ENCODE measurements around the gene ROBO1.

ROBO1 gene

GRCh38 chr3:78827618-78828017 is 940.2 kb downstream of the ROBO1 start:
- DNase-seq = no peak
- no peaks in the 10 kb centered on the region for H3K4me1 Mint-ChIP-seq
- TF ChIP-seq CTCF (IDR thresholded peaks at IDR 0.05) = no peak

GRCh38 chr3:78825858-78826215 is 942.0 kb downstream of the ROBO1 start:
- H3K27me3 Mint-ChIP-seq (ENCODE audit: low read depth, poor library complexity) = no peaks in the 10 kb centered on the region
- DNase-seq = no peak
- no peaks in the 10 kb centered on the region for H3K4me1 Mint-ChIP-seq
- H3K27ac Mint-ChIP-seq = no peak overlapping the region
- H3K4me3 Mint-ChIP-seq = no peak overlapping the region
- peaks cover 43% of the 10 kb centered on the region for H3K36me3 Mint-ChIP-seq (ENCODE audit: low read depth)
- TF ChIP-seq CTCF (IDR thresholded peaks at IDR 0.05) = no peak
- H3K9me3 Mint-ChIP-seq = no peaks in the 10 kb centered on the region

More at GRCh38 chr3:78827618-78828017, 940.2 kb downstream of the ROBO1 start:
- peaks cover 33% of the 10 kb centered on the region for H3K36me3 Mint-ChIP-seq (ENCODE audit: low read depth)
- no peak overlapping the region for H3K4me3 Mint-ChIP-seq
- H3K9me3 Mint-ChIP-seq = peaks cover 4% of the 10 kb centered on the region
- H3K27ac Mint-ChIP-seq = no peak overlapping the region
- H3K27me3 Mint-ChIP-seq (ENCODE audit: low read depth, poor library complexity) = no peaks in the 10 kb centered on the region

GRCh38 chr3:78825118-78825857 is 942.5 kb downstream of the ROBO1 start:
- no peaks in the 10 kb centered on the region for H3K9me3 Mint-ChIP-seq
- H3K4me3 Mint-ChIP-seq = no peak overlapping the region
- DNase-seq = no peak
- H3K27me3 Mint-ChIP-seq (ENCODE audit: low read depth, poor library complexity) = no peaks in the 10 kb centered on the region
- TF ChIP-seq CTCF (IDR thresholded peaks at IDR 0.05) = no peak
- no peaks in the 10 kb centered on the region for H3K4me1 Mint-ChIP-seq
- H3K27ac Mint-ChIP-seq = no peak overlapping the region
- peaks cover 41% of the 10 kb centered on the region for H3K36me3 Mint-ChIP-seq (ENCODE audit: low read depth)

GRCh38 chr3:78823859-78824258 is 943.9 kb downstream of the ROBO1 start:
- peaks cover 11% of the 10 kb centered on the region for H3K9me3 Mint-ChIP-seq
- peaks cover 46% of the 10 kb centered on the region for H3K36me3 Mint-ChIP-seq (ENCODE audit: low read depth)
- no peak overlapping the region for H3K4me3 Mint-ChIP-seq
- H3K27me3 Mint-ChIP-seq (ENCODE audit: low read depth, poor library complexity) = peaks cover 4% of the 10 kb centered on the region
- no peak for TF ChIP-seq CTCF (IDR thresholded peaks at IDR 0.05)
- H3K27ac Mint-ChIP-seq = no peak overlapping the region
- H3K4me1 Mint-ChIP-seq = no peaks in the 10 kb centered on the region
- DNase-seq = no peak

GRCh38 chr3:78823434-78823833 is 944.4 kb downstream of the ROBO1 start:
- Mint-ChIP-seq H3K36me3 (ENCODE audit: low read depth) (peaks cover 50% of the 10 kb centered on the region), H3K27me3 (ENCODE audit: low read depth, poor library complexity) (peaks cover 4% of the 10 kb centered on the region), H3K4me3 (no peak overlapping the region), H3K9me3 (peaks cover 14% of the 10 kb centered on the region), H3K4me1 (no peaks in the 10 kb centered on the region), H3K27ac (no peak overlapping the region)
- no peak for DNase-seq
- TF ChIP-seq CTCF (IDR thresholded peaks at IDR 0.05) = no peak

- Mint-ChIP-seq H3K27me3 (ENCODE audit: low read depth, poor library complexity) (peaks cover 4% of the 10 kb centered on the region), H3K4me1 (no peaks in the 10 kb centered on the region), H3K36me3 (ENCODE audit: low read depth) (peaks cover 52% of the 10 kb centered on the region), H3K4me3 (no peak overlapping the region), H3K27ac (no peak overlapping the region), H3K9me3 (peaks cover 14% of the 10 kb centered on the region)
- no peak for TF ChIP-seq CTCF (IDR thresholded peaks at IDR 0.05)
- DNase-seq = no peak
Observed at GRCh38 chr3:78822726-78823125, 945.1 kb downstream of the ROBO1 start.
